LNCaP clone FGC (cell line): Measurements from ENCODE around the gene EXOC4.

Experiments
- DNase-seq: peaks from one replicate; pipeline ENCODE4 v3.0.0-alpha.2; 2011; ENCODE audit warnings: low read depth
- H3K4me3 ChIP-seq: 2 replicates; pipeline ENCODE4 v1.5.1; 2011; ENCODE audit warnings: mild to moderate bottlenecking, low read depth, low read length, control low read depth
- TF ChIP-seq, protein P1 (sequence below): IDR thresholded peaks from 2 replicates; pipeline ENCODE4 v1.5.1; 2012; ENCODE audit warnings: mild to moderate bottlenecking; ENCODE audit not compliant: control insufficient read depth, insufficient read depth; ENCODE audit errors: extremely low read depth

EXOC4 gene

DNA sequence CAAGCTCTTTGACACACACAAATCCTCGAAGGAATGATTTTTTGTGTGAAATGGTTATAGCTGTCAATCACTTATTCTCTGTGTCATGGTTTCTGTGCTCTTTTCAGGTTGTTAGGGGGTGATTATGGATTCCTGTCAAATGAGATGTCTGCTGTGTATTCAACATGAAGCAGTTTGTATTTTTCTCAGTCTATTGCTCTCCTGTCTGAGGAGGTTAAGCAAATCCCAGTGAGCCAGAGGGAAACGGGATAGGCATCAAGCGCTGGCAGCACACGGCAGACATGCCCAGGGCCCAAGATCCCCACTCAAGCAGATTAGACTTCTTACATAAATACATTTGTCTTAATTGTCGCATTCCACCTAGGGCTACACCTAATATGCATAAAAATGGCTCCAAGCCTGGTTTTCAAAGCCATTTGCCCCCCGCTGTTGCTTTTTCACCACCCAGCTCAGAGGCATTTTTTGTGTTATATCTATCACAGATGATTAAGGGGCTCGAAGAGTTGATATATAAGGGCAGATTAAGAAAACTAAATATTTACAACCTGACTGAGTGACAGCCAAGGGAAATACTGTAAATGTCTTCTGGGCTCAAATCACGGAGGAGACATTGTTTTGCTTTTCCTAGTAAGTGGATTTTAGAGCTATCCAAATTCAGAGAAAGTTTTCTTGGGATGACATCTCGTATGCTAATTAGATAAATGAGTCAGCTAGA lies 681.5 kb downstream of the EXOC4 start:
- TF ChIP-seq, protein P1, sequence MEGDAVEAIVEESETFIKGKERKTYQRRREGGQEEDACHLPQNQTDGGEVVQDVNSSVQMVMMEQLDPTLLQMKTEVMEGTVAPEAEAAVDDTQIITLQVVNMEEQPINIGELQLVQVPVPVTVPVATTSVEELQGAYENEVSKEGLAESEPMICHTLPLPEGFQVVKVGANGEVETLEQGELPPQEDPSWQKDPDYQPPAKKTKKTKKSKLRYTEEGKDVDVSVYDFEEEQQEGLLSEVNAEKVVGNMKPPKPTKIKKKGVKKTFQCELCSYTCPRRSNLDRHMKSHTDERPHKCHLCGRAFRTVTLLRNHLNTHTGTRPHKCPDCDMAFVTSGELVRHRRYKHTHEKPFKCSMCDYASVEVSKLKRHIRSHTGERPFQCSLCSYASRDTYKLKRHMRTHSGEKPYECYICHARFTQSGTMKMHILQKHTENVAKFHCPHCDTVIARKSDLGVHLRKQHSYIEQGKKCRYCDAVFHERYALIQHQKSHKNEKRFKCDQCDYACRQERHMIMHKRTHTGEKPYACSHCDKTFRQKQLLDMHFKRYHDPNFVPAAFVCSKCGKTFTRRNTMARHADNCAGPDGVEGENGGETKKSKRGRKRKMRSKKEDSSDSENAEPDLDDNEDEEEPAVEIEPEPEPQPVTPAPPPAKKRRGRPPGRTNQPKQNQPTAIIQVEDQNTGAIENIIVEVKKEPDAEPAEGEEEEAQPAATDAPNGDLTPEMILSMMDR, result no peak
- no peak overlapping the region for H3K4me3 ChIP-seq
- DNase-seq, result no peak

DNA sequence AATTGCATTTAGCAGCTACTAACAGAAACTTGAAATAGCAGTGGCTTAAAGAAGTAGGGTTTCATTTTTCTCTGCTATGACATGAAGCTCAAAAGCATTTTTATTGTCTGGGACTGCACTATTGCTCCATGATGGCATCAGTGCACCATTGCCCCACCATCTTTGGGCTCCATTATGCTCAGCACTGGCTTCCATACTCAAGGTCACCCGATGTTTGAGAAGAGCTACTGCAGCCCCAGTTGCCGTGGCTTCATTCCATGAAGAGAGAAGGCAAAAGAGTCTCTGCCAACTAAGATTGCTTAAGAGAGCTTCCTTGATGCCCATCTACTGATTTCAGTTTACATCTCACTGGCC lies 682.1 kb downstream of the EXOC4 start:
- TF ChIP-seq, protein P1, result no peak
- H3K4me3 ChIP-seq, result no peak overlapping the region
- DNase-seq, result no peak

DNA sequence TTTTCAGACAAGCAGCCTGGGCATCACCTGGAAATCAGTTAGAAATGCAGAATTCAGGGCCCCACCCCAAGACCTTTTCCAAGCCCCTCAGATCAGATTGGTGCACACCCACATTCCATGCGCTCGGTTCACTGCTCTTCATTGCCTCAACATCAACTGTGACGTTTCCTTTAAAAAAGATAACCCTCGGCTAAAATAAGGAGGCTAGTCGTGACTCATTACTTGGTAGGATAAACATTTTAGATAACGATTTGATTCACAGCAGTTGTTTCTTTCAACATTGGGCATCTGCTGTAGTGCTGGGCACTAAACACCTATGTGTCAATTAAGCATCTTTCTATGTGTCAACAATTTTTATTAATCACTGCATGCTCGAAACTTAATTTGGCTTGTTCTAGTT lies 683.2 kb downstream of the EXOC4 start:
- DNase-seq, result no peak
- TF ChIP-seq, protein P1, result no peak
- H3K4me3 ChIP-seq, result no peak overlapping the region

DNA sequence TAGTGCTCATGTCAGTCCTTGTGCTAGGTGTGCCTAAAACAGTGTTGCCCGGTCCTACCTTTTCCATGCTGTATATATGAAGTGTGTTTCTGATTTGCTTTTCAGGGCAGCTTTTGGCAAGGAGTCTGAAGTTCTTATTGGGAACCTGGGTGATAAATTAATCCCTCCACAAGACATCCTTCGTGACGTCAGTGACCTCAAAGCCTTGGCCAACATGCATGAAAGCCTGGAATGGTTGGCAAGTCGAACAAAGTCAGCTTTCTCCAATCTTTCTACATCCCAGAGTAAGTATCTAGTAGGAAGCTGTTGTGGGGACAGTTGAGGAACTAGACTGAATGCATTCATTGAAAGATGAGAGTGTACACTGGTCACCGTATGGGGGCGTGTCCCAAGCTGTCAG lies 684.9 kb downstream of the EXOC4 start:
- no peak for DNase-seq
- TF ChIP-seq, protein P1, result no peak

DNA sequence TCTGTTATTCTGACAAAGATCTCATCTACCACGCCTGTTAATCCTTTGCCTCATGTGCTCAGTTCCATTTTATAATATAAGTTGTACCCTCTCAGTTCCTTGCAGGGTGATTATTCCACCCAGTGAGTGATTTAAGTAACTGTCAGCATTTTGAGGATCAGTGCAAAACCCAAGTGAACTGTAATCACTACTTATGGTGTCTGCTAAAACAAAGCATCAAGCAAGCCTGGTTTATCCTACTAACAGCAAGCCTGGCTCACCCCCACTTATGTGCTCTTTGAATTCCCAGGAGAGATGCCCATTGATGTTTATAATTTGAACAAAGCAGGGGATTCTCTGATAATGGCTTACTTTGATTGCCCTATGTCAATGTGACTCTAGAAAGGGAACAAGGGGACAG lies 687.5 kb downstream of the EXOC4 start:
- TF ChIP-seq, protein P1, result no peak
- H3K4me3 ChIP-seq, result no peak overlapping the region
- DNase-seq, result no peak

More for the DNA sequence above, 684.9 kb downstream of the EXOC4 start:
- no peak overlapping the region for H3K4me3 ChIP-seq

DNA sequence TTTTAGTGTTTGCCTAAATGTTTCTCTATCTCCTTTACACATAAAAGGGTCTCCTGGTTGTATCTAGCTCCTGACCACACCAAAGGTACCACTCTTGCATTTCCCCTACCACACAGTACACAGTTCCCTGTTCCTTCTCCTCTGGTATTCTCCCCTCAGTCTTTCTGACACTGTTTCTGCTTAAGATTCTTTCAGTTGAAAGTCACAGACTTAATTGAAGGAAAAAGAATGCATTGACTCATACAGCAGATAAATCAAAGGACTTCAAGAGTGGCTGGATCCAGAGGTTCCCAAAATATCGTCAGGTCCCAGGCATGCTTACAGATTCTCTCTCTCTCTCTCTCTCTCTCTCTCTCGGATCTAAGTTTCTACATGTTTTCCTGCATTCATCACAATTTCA lies 688.6 kb downstream of the EXOC4 start:
- H3K4me3 ChIP-seq, result no peak overlapping the region
- no peak for DNase-seq
- TF ChIP-seq, protein P1, result no peak

DNA sequence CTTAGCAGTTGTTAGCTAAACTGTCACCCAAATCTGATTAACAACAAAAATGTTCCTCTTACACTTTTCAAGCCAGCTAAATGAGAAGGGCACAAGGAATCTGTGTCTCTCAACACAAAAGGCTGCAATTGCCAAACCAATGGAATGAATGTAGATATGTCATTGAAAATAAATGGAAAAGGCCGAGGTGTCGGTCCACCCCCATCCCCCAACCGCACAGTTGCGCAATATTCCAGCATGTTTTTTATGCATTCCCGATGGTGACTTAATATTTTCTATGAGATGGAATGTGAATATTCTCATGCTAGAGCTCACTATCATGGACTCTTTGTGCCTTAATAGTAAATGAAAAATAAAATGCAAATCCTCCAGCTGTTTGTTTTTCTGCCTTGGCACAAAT lies 692.6 kb downstream of the EXOC4 start:
- DNase-seq, result no peak
- TF ChIP-seq, protein P1, result no peak
- no peak overlapping the region for H3K4me3 ChIP-seq
